ENCODE measurements around the gene YIF1B.
A peak's percentile ranks its signal among the peaks of the same experiment; 100 is the strongest.
"Not testable (repeated sequence)": the region's sequence is repeated elsewhere in the genome, so short reads cannot be mapped to it uniquely, and the experiment has no call there.

Gene YIF1B

GRCh38 chr19:38270587-38271167, 45.1 kb downstream of the YIF1B start:
- DNase-seq = no peak

- no peak for DNase-seq
Measured at GRCh38 chr19:38268539-38268938, 47.2 kb downstream of the YIF1B start.

- DNase-seq = no peak
Measured at GRCh38 chr19:38267761-38268483, 47.8 kb downstream of the YIF1B start.

- no peak for DNase-seq
Measured at GRCh38 chr19:38266981-38267597, 48.7 kb downstream of the YIF1B start.

- no peak for DNase-seq
Measured at GRCh38 chr19:38265921-38266429, 49.8 kb downstream of the YIF1B start.

GRCh38 chr19:38265213-38265861, 50.4 kb downstream of the YIF1B start:
- DNase-seq = no peak

- peak; percentile 47 for DNase-seq
Measured at GRCh38 chr19:38264486-38265212, 51.1 kb downstream of the YIF1B start, which contains the start of gene SPINT2. TSS of gene SPINT2 (plus strand) at chr19:38264573. CDS start at chr19:38264893, 320 bp downstream.

GRCh38 chr19:38263689-38264485, 51.9 kb downstream of the YIF1B start:
- peak; percentile 48 for DNase-seq

GRCh38 chr19:38262585-38263268, 53.0 kb downstream of the YIF1B start:
- DNase-seq = no peak

GRCh38 chr19:38261942-38262341, 53.8 kb downstream of the YIF1B start:
- DNase-seq = not testable (repeated sequence)

GRCh38 chr19:38255383-38256014, 60.2 kb downstream of the YIF1B start:
- no peak for DNase-seq

- no peak for DNase-seq
Measured at GRCh38 chr19:38253788-38254187, 62.0 kb downstream of the YIF1B start.
